ENCODE results near the gene B4GALT5. TPM values are rescaled to one million over a fixed set of nuclear protein-coding genes. Genes with fewer than 3 reads are reported as not detected.
"Not testable (repeated sequence)": the region's sequence is repeated elsewhere in the genome, so short reads cannot be mapped to it uniquely, and the experiment has no call there.

The B4GALT5 gene
- total RNA-seq, 3 donors from 2014 or later, result 16.8 to 33.8 (median 22.1) TPM

DNA sequence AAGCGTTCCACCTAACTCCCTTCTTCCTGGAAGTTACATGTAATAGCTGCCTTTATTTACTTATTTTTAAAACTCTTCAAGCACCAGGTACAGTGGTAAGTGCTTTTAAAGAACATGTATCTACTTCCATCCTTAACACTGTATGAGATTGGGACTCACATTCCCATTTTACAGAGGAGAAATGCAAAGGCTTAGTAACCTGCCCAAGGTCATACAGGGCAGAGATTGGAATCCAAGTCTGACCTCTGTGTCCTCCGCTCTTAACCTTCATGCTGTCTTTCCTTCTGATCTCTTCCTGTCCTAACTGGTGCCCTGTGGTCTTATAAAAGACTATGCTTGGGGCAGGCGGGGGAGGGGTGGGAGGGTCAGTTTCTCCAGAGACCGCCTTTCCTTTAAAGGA, 1.6 kb downstream of the B4GALT5 start:
- Histone ChIP-seq H3K4me1 (peaks cover 0 to 7% of the 10 kb centered on the region in 2 donors), H3K9me3 (no peaks in the 10 kb centered on the region), H3K4me3 (peak overlapping the region; percentile 86 to 91 (median 90)), H3K27me3 (no peaks in the 10 kb centered on the region), H3K36me3 (no peaks in the 10 kb centered on the region), H3K27ac (peak overlapping the region; percentile 89 to 97)
- intact Hi-C loops (cut with DNase I; ENCODE audit: low total_unique reads), result no loop called here
- DNase-seq (ENCODE audit: low spot score in 2 of 2), result no peak
- TF ChIP-seq POLR2A (IDR thresholded peaks at IDR 0.05) (no peak), POLR2AphosphoS5 (IDR thresholded peaks at IDR 0.05) (no peak)
- TF ChIP-seq, protein P1, sequence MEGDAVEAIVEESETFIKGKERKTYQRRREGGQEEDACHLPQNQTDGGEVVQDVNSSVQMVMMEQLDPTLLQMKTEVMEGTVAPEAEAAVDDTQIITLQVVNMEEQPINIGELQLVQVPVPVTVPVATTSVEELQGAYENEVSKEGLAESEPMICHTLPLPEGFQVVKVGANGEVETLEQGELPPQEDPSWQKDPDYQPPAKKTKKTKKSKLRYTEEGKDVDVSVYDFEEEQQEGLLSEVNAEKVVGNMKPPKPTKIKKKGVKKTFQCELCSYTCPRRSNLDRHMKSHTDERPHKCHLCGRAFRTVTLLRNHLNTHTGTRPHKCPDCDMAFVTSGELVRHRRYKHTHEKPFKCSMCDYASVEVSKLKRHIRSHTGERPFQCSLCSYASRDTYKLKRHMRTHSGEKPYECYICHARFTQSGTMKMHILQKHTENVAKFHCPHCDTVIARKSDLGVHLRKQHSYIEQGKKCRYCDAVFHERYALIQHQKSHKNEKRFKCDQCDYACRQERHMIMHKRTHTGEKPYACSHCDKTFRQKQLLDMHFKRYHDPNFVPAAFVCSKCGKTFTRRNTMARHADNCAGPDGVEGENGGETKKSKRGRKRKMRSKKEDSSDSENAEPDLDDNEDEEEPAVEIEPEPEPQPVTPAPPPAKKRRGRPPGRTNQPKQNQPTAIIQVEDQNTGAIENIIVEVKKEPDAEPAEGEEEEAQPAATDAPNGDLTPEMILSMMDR (IDR thresholded peaks at IDR 0.05), result no peak

DNA sequence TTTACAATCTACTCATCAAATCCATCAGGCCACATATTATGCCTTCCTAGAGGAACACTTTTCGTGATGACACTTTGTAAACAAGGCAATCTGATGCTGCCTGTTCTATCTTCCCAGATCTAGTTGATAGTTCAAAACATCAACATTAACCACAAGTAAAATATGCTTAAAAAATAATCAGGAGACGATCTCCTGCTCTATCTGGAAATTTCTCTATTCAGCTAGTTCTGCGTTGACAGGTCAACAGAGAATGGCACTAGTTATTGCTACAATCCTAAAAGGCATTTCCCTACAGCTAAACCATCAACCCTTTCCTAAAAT, 2.1 kb downstream of the B4GALT5 start:
- intact Hi-C loops (cut with DNase I; ENCODE audit: low total_unique reads), result no loop called here

DNA sequence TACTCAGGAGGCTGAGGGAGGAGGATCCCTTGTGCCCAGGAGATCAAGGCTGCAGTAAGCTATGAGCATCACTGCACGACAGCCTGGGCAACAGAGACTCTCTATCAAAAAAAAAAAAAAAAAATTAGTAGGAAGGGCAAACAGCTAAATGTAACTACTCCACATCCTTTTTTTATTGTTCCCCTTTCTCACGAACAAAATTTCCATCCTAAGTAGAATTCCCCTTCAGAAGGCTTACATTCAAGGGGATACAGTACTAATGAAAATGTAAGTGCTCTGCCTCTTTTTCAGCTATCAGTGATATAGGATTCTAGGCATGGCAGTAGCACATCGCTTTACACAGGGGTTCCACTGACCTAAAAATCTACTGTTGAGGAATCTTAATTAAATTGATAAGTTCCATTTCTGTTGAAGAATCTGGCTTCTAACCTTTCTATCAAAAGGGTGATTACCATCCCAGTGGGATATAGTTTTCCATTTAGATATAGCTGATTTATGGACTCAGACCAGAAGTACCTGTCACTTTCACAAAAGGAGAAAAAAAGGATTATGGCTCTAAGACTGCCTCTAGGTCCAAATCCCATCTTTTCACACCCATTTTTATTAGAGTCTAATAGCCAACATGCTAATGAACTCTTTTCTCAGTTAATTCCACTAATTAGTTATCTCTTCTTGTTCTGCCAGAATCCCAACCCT, 2.6 kb downstream of the B4GALT5 start:
- Histone ChIP-seq H3K36me3 (no peaks in the 10 kb centered on the region), H3K4me1 (peaks cover 0 to 7% of the 10 kb centered on the region in 2 donors), H3K9me3 (no peaks in the 10 kb centered on the region), H3K27ac (peak overlapping the region; percentile 89 to 97), H3K4me3 (peak overlapping the region in 2 of 3 donors; percentile 90 to 91), H3K27me3 (no peaks in the 10 kb centered on the region)
- DNase-seq (ENCODE audit: low spot score in 2 of 2), result no peak
- TF ChIP-seq, protein P1 (IDR thresholded peaks at IDR 0.05), result no peak
- TF ChIP-seq POLR2A (IDR thresholded peaks at IDR 0.05) (no peak), POLR2AphosphoS5 (IDR thresholded peaks at IDR 0.05) (no peak)
- intact Hi-C loops (cut with DNase I; ENCODE audit: low total_unique reads), result no loop called here

More for the DNA sequence above, 2.1 kb downstream of the B4GALT5 start:
- H3K27me3 ChIP-seq, result no peaks in the 10 kb centered on the region
- H3K4me1 ChIP-seq, result peaks cover 0 to 7% of the 10 kb centered on the region in 2 donors
- H3K27ac ChIP-seq, result peak overlapping the region; percentile 89 to 97
- no peaks in the 10 kb centered on the region for H3K9me3 ChIP-seq
- no peak for DNase-seq (ENCODE audit: low spot score in 2 of 2)
- TF ChIP-seq, protein P1 (IDR thresholded peaks at IDR 0.05), result no peak
- TF ChIP-seq POLR2AphosphoS5 (IDR thresholded peaks at IDR 0.05) (no peak), POLR2A (IDR thresholded peaks at IDR 0.05) (no peak)
- H3K36me3 ChIP-seq, result no peaks in the 10 kb centered on the region
- H3K4me3 ChIP-seq, result peak overlapping the region; percentile 86 to 91 (median 90)

DNA sequence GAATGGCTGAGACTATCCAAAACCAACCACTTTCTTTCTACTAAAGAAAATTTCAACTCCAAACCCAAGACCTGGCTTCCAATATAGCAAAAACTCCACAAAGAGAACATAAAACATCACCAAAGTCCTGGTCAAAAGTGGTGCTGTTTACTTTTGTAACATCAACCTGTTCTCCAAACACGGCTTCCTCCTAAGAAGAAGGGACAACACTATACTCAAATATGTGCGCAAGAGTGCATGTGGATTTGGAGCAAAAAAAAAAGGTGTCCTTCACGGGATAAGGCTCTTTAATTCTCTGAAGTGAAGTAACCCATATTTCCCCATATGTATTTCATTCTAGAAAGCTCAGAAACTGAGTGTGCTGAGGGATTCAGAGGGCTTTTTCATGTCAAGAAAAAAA, 6.6 kb downstream of the B4GALT5 start:
- intact Hi-C loops (cut with DNase I; ENCODE audit: low total_unique reads), result no loop called here
- TF ChIP-seq POLR2AphosphoS5 (IDR thresholded peaks at IDR 0.05), result no peak
- TF ChIP-seq, protein P1 (IDR thresholded peaks at IDR 0.05), result no peak
- TF ChIP-seq POLR2A (IDR thresholded peaks at IDR 0.05), result no peak
- H3K27me3 ChIP-seq, result no peaks in the 10 kb centered on the region
- no peak for DNase-seq (ENCODE audit: low spot score in 2 of 2)
- no peaks in the 10 kb centered on the region for H3K36me3 ChIP-seq
- H3K4me1 ChIP-seq, result peaks cover 0 to 4% of the 10 kb centered on the region in 2 donors
- H3K9me3 ChIP-seq, result no peaks in the 10 kb centered on the region
- H3K27ac ChIP-seq, result peak overlapping the region; percentile 62 to 66
- no peak overlapping the region for H3K4me3 ChIP-seq

DNA sequence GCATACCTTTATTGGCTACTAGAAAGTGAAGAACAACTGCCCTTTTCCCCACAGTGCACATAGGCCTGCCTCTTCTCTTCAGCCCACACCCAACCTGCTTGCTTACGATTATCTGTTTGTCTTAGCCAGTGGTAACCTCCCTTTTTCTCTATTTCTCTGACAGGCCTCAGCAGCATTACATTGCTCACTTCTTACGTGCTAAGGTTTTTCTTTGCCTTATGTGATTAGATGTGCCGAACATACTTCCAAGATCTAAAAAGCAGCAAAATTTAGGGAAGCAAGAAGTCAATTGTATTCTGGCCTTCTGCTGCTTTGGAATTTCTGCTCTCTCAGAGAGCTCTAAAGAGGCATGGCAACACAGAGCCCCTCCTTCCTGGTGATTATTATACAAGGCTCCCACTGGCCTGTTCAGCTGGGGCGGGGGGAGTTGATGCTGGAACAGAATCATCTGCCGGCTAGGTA, 7.0 kb downstream of the B4GALT5 start:
- H3K27ac ChIP-seq, result peak overlapping the region; percentile 62 to 66
- H3K4me3 ChIP-seq, result no peak overlapping the region
- no peaks in the 10 kb centered on the region for H3K36me3 ChIP-seq
- TF ChIP-seq, protein P1 (IDR thresholded peaks at IDR 0.05), result no peak
- no peaks in the 10 kb centered on the region for H3K4me1 ChIP-seq
- no peaks in the 10 kb centered on the region for H3K27me3 ChIP-seq
- no peaks in the 10 kb centered on the region for H3K9me3 ChIP-seq
- intact Hi-C loops (cut with DNase I; ENCODE audit: low total_unique reads), result no loop called here
- no peak for DNase-seq (ENCODE audit: low spot score in 2 of 2)

DNA sequence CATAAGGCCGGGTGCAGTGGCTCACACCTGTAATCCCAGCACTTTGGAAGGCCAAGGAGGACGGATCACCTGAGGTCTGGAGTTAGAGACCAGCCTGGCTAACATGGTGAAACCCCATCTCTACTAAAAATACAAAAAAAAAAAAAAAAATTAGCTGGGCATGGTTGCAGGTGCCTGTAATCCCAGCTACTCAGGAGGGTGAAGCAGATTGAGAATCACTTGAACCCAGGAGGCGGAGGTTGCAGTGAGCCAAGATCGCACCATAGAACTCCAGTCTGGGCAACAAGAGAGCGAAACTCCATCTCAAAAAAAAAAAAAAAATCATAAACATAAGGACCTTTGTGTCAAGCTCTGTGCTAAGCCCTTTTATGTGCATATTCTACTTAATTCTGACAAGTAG, 7.8 kb downstream of the B4GALT5 start:
- H3K9me3 ChIP-seq; H3K36me3 ChIP-seq; DNase-seq (ENCODE audit: low spot score in 2 of 2); H3K4me3 ChIP-seq; intact Hi-C loops (cut with DNase I; ENCODE audit: low total_unique reads); H3K27me3 ChIP-seq; H3K27ac ChIP-seq; H3K4me1 ChIP-seq: not testable (repeated sequence)

Data from breast epithelium (tissue), 4 donors.